HG02678 (cell line): ENCODE measurements around the gene ASB9.
"Not testable (repeated sequence)": the region's sequence is repeated elsewhere in the genome, so short reads cannot be mapped to it uniquely, and the experiment has no call there.

Source experiments
- ATAC-seq: cut with Tn5 transposase; IDR thresholded peaks from one replicate; pipeline ENCODE4 v1.9.1; 2021; ENCODE audit warnings: mild to moderate bottlenecking, moderate library complexity; ENCODE audit not compliant: unreplicated experiment

Gene ASB9

GRCh38 chrX:15242899-15243555 is 26.9 kb downstream of the ASB9 start:
- no peak for ATAC-seq

- no peak for ATAC-seq
Observed at GRCh38 chrX:15241301-15241700, 28.6 kb downstream of the ASB9 start.

GRCh38 chrX:15240414-15240813 is 29.5 kb downstream of the ASB9 start:
- no peak for ATAC-seq

GRCh38 chrX:15236146-15236545 is 33.7 kb downstream of the ASB9 start:
- no peak for ATAC-seq

DNA sequence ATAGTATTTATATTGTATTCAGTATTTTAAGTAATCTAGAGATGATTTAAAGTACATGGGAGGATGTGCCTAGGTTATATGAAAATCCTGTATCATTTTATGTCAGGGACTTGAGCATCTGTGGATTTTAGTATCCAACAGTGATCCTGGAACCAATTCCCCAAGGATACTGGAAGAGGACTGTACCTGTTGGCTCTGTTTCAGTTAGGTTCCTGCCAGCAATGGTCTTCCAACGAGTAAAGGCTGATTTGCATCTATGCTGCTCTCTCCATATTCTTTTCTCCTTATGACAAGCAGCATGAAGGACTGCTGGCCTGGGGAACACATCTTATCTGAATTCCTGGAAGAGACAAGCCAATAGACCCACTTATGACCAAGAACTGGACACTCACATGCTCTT is 34.9 kb downstream of the ASB9 start:
- no peak for ATAC-seq

- no peak for ATAC-seq
Observed at GRCh38 chrX:15233416-15234015, 36.4 kb downstream of the ASB9 start.

- ATAC-seq: no peak
Observed at GRCh38 chrX:15224747-15225146, 45.1 kb downstream of the ASB9 start.

- ATAC-seq: no peak
Observed at GRCh38 chrX:15221321-15221720, 48.6 kb downstream of the ASB9 start.

DNA sequence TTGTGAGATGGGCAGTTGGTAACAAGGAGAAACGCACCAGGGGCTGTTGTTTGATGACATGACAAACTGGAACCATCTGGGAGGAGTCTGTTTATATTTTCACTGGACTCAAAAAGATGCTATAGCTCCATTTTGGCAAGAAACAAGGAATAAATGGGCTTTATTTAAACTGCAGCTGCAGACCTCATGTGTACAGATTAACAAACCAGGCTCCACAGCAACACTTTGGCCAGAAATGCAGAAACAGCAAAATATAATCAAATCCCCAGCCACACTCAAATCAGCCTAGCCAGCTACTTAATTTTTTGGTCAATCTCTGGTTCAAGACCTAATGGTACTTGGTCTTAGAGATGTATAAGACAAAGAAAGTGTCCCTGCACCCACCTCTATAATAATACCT is 52.7 kb downstream of the ASB9 start:
- no peak for ATAC-seq

DNA sequence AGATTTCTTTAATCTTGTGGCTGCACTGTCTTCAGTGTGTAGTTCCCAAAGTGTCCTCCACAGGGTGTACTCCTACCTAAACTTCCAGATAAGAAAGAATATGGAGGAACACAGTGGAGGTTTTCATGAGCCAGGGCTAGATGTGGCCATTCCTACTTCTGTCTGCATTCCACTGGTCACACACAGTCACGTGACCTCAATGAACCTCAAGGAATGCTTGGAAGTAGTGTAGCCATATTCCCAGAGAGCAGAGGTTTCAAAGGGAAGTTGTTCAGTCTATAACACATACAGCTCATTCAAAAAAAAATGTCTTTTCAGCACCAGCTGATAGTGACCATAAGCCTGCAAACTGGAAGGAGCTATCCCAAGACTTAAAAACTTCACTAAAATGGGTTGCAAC is 53.6 kb downstream of the ASB9 start:
- ATAC-seq: no peak

DNA sequence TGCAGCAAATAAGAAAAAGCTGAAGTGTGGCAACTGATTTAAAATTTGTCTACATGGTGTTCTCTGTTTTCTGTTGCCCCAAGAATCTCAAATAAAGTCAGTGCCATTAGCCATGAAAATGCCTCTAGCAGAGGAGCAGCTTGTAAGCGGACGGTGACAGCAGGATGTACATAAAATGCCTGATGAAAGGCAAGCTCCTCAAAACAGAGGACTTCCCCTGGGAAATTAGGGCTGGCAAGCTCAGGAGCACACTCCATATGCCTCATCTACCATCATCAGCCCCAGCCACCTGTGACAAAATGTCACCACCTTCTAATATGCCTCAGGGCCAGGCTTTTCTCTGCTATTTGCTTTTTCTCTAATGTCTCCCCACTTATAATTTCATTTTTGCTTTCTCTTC is 54.5 kb downstream of the ASB9 start:
- ATAC-seq: no peak

GRCh38 chrX:15214588-15214987 is 55.3 kb downstream of the ASB9 start:
- ATAC-seq: no peak

- no peak for ATAC-seq
Observed at GRCh38 chrX:15209096-15209495, 60.8 kb downstream of the ASB9 start.

DNA sequence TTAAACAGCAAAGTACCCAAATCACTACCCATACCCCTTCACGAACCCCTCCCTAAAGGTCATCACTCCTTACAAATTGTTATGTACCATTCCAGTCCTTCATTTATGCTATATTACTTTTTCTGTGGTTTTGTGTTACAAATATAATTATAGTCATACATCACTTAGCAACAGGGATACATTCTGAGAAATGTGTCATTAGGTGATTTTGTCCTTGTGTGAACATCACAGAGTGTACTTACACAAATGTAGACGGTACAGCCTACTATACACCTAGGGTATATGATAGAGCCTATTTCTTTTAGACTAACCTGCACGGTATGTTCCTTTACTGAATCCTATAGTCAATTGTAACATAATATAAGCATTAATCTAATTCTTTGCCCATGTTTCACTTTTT is 61.9 kb downstream of the ASB9 start:
- no peak for ATAC-seq

DNA sequence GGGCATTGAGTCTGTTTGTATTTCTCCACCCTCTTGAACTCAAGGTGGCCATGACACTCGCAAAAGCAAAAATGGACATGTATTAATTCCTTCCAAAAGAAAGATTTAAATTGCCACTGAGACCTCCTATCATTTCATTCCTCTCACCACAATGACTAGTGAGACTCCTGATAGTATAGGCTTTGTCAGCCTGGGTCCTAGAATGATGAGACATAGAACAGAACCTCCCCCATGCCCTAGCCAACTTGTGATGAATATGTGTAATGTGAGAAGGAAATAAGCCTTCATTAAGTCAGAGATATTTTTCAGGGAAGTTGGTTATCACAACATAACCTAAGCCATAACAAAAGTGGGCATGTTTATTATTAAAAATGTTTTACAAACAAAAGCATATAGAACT is 62.5 kb downstream of the ASB9 start:
- no peak for ATAC-seq

DNA sequence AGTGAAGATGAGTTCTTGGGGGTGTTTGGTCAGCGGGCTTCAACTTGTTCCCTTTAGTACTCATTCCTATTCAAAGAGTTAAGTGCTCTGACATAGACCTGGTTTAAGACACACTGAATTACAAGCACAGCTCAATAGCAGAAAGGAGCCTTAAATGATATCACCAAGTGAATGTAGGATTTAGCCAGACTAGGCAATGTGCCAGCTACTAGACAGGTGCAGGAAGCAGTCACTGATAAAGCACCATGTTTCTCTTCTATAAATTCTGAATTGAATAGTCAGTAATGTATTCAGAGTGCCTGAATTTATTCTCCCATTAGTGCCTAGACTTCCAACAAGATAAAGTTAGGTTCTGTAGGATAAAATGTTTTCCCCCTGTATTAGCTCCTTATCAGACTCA is 63.6 kb downstream of the ASB9 start:
- no peak for ATAC-seq

GRCh38 chrX:15204130-15204751 is 65.6 kb downstream of the ASB9 start:
- ATAC-seq: peak; percentile 87

GRCh38 chrX:15203694-15204093 is 66.2 kb downstream of the ASB9 start:
- ATAC-seq: no peak

DNA sequence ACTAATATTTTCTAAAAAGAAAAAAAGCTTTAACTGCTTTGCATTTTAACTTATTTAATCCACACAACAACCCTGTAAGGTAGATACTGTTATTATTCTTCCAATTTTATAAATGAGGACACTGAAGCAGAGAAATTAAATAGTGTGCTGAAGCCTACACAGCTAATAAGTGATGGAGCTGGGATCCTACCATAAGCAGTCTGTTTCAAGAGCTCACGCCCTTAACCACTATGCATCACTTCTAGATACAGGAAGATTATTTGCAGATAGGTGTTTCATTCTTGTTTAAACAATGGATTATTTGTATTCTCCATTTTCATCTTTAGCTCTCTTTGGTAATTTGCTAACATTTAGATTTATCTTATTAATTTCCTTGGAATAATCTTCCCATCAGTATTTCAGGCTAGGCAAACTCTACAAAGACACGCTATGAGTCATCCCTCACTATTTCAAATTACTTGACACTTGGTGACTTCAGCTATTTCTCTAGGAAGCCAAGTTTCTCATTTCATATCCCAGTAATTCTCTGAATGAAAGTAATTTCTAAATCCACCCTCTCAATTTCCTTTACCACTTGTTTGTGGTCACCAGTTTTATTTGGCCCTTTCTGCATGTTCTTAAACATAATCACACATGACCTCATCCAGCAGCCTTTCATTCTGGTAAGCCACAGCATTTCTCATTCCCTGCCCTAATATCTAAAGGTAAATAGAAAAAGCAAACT is 67.3 kb downstream of the ASB9 start:
- ATAC-seq: no peak

- no peak for ATAC-seq
Observed at GRCh38 chrX:15200871-15201270, 69.0 kb downstream of the ASB9 start.

DNA sequence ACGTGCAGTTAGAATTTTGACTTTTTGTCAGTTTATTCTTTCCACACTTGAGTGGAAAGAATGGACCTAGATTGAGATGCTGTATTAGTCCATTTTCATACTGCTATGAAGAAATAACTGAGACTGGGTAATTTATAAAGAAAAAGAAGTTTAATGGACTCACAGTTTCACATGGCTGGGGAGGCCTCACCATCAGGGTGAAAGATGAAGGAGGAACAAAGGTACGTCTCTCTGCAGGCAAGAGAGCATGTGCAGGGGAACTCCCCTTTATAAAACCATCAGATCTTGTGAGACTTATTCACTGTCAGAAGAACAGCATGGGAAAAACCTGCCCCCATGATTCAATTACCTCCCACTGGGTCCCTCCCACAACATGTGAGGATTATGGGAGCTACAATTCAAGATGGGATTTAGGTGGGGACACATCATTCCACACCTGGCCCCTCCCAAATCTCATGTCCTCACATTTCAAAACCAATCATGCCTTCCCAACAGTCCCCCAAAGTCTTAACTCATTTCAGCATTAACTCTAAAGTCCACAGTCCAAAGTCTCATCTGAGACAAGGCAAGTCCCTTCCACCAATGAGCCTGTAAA is 71.2 kb downstream of the ASB9 start:
- ATAC-seq: not testable (repeated sequence)

DNA sequence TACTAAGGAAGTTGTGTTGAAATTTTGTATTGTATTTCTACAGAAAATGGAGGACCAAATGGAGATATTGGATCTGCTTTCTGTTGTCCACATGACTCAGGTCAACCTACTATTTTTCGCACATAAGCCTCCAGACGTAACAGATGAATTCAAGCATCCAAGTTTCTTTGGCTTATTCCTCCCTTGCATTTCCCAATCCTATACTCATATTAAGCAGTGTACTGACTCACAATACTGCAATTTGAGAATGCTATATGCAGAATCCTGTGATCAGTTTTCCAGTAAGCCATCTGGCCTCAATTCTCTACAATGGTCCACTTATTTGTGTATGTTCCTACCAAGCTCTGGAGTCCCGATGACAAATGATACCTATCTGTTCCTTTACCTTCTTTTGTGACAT is 75.7 kb downstream of the ASB9 start:
- ATAC-seq: no peak
